ENCODE data around the gene PDIA3.
"Not testable (repeated sequence)": the region's sequence is repeated elsewhere in the genome, so short reads cannot be mapped to it uniquely, and the experiment has no call there.

The PDIA3 gene

GRCh38 chr15:43776718-43777266 lies 30.6 kb downstream of the PDIA3 start, which contains the start of gene ELL3:
TSS of gene ELL3 (minus strand) at chr15:43776966. CDS start at chr15:43776901, 65 bp downstream.
- peak; percentile 44 for DNase-seq (ENCODE audit: low spot score)

GRCh38 chr15:43777267-43777914 lies 31.2 kb downstream of the PDIA3 start:
- peak; percentile 64 for DNase-seq (ENCODE audit: low spot score)

GRCh38 chr15:43779016-43779415 lies 32.8 kb downstream of the PDIA3 start:
- no peak for DNase-seq (ENCODE audit: low spot score)

GRCh38 chr15:43789409-43789808 lies 43.2 kb downstream of the PDIA3 start:
- DNase-seq (ENCODE audit: low spot score) = no peak

- DNase-seq (ENCODE audit: low spot score) = peak; percentile 97
Observed at GRCh38 chr15:43791993-43792760, 45.9 kb downstream of the PDIA3 start, which contains the start of gene SERF2. TSS of gene SERF2 (plus strand) at chr15:43792320. CDS start at chr15:43792377, 57 bp downstream.

GRCh38 chr15:43792761-43793476 lies 46.7 kb downstream of the PDIA3 start:
- no peak for DNase-seq (ENCODE audit: low spot score)

GRCh38 chr15:43793647-43794046 lies 47.4 kb downstream of the PDIA3 start:
- no peak for DNase-seq (ENCODE audit: low spot score)

- DNase-seq (ENCODE audit: low spot score) = no peak
Observed at GRCh38 chr15:43794269-43795037, 48.2 kb downstream of the PDIA3 start.

GRCh38 chr15:43795197-43795596 lies 49.0 kb downstream of the PDIA3 start:
- DNase-seq (ENCODE audit: low spot score) = no peak

- no peak for DNase-seq (ENCODE audit: low spot score)
Observed at GRCh38 chr15:43795997-43796396, 49.8 kb downstream of the PDIA3 start.

- DNase-seq (ENCODE audit: low spot score) = no peak
Observed at GRCh38 chr15:43796566-43796965, 50.3 kb downstream of the PDIA3 start.

GRCh38 chr15:43799209-43799944 lies 53.1 kb downstream of the PDIA3 start:
- DNase-seq (ENCODE audit: low spot score) = no peak

GRCh38 chr15:43799945-43800285 lies 53.7 kb downstream of the PDIA3 start, which contains the start of gene SERINC4:
TSS of gene SERINC4 (minus strand) at chr15:43800220. CDS start at chr15:43799986, 234 bp downstream.
- no peak for DNase-seq (ENCODE audit: low spot score)

GRCh38 chr15:43800286-43801141 lies 54.3 kb downstream of the PDIA3 start, which contains the start of gene HYPK:
TSS of gene HYPK (plus strand) at chr15:43800599. CDS start at chr15:43800623, 24 bp downstream.
- DNase-seq (ENCODE audit: low spot score) = peak; percentile 81

GRCh38 chr15:43802676-43803075 lies 56.4 kb downstream of the PDIA3 start:
- not testable (repeated sequence) for DNase-seq (ENCODE audit: low spot score)

GRCh38 chr15:43808435-43808950 lies 62.3 kb downstream of the PDIA3 start:
- DNase-seq (ENCODE audit: low spot score) = no peak

- DNase-seq (ENCODE audit: low spot score) = no peak
Observed at GRCh38 chr15:43808960-43809678, 62.9 kb downstream of the PDIA3 start.

GRCh38 chr15:43815064-43815463 lies 68.8 kb downstream of the PDIA3 start:
- DNase-seq (ENCODE audit: low spot score) = not testable (repeated sequence)

- DNase-seq (ENCODE audit: low spot score) = no peak
Observed at GRCh38 chr15:43821505-43821904, 75.3 kb downstream of the PDIA3 start.

Data from SW480 (cell line).